OCI-LY7 (cell line): ENCODE results near the gene ASMT. TPM values are rescaled to one million over a fixed set of nuclear protein-coding genes. Genes with fewer than 3 reads are reported as not detected.
A peak's percentile ranks its signal among the peaks of the same experiment; 100 is the strongest.
"Not testable (repeated sequence)": the region's sequence is repeated elsewhere in the genome, so short reads cannot be mapped to it uniquely, and the experiment has no call there.

ENCODE experiments used
- BruUV-seq: library from RNA; stranded (reverse); fragments of 400-500 nt; replicated peaks from 2 replicates; lab custom pipeline; 2021; lab: Mats Ljungman, UMichigan
- CTCF ChIA-PET: fragments of 300-600 bp; sonication (Branson Sonifier 250); formaldehyde crosslinking; loops from one replicate; lab custom pipeline; 2022; ENCODE audit warnings: antibody characterized with exemption; ENCODE audit not compliant: unreplicated experiment; lab: Charles Lee
- POLR2A ChIA-PET: fragments of 300-600 bp; sonication (Branson Sonifier 250); formaldehyde crosslinking; loops from one replicate; lab custom pipeline; 2022; ENCODE audit warnings: antibody characterized with exemption; lab: Charles Lee
- DNase-seq: peaks from one replicate; pipeline ENCODE4 v3.0.0-alpha.2; 2015; ENCODE audit warnings: low spot score
- H2AFZ ChIP-seq: fragments of 200-600 bp; sonication (generic), shearing (Covaris generic); 2 replicates; pipeline ENCODE4 v1.6.1; 2014; ENCODE audit warnings: mild to moderate bottlenecking, antibody characterized with exemption, low read length, moderate library complexity
- H3K27ac ChIP-seq: fragments of 200-600 bp; sonication (generic); 2 replicates; pipeline ENCODE4 v1.5.1; 2014; ENCODE audit warnings: mixed run types, low read depth, mild to moderate bottlenecking, moderate library complexity, low read length, inconsistent platforms; ENCODE audit not compliant: poor library complexity, severe bottlenecking
- H3K36me3 ChIP-seq: fragments of 200-600 bp; sonication (generic); 2 replicates; pipeline ENCODE4 v1.6.1; 2014; ENCODE audit warnings: mild to moderate bottlenecking, antibody characterized with exemption, low read length, moderate library complexity, mixed read lengths; ENCODE audit not compliant: insufficient read depth
- H3K4me1 ChIP-seq: fragments of 200-600 bp; sonication (generic); 2 replicates; pipeline ENCODE4 v1.5.1; 2014; ENCODE audit warnings: mild to moderate bottlenecking, low read length; ENCODE audit not compliant: insufficient read depth, poor library complexity, severe bottlenecking
- H3K4me2 ChIP-seq: fragments of 200-600 bp; sonication (generic); 2 replicates; pipeline ENCODE4 v1.6.1; 2014; ENCODE audit warnings: mild to moderate bottlenecking, low read length
- H3K4me3 ChIP-seq: fragments of 200-600 bp; sonication (generic); 2 replicates; pipeline ENCODE4 v1.5.1; 2014; ENCODE audit warnings: mild to moderate bottlenecking, low read depth, low read length; ENCODE audit not compliant: poor library complexity, severe bottlenecking
- H3K79me2 ChIP-seq: fragments of 200-600 bp; sonication (generic); 2 replicates; pipeline ENCODE4 v1.6.1; 2016; ENCODE audit warnings: low read depth, mild to moderate bottlenecking, low read length, moderate library complexity, mixed read lengths; ENCODE audit not compliant: insufficient read depth
- H3K9me2 ChIP-seq: fragments of 200-600 bp; sonication (generic); 2 replicates; pipeline ENCODE4 v1.6.1; 2016; ENCODE audit warnings: mild to moderate bottlenecking, low read length, mixed read lengths; ENCODE audit not compliant: insufficient read depth
- H3K9me3 ChIP-seq: fragments of 200-600 bp; sonication (generic); 2 replicates; pipeline ENCODE4 v1.6.1; 2014; ENCODE audit warnings: mild to moderate bottlenecking, mixed run types, low read length, mixed read lengths
- H4K20me1 ChIP-seq: fragments of 200-600 bp; sonication (generic); 2 replicates; pipeline ENCODE4 v1.6.1; 2014; ENCODE audit warnings: mild to moderate bottlenecking, antibody characterized with exemption, low read length, moderate library complexity, mixed read lengths; ENCODE audit not compliant: insufficient read depth
- CTCF ChIP-seq: fragments of 200-600 bp; sonication (generic); conservative IDR thresholded peaks from 2 replicates; pipeline ENCODE4 v1.5.1; 2014; ENCODE audit warnings: mild to moderate bottlenecking, antibody characterized with exemption, low read length, moderate library complexity, mixed read lengths
- EZH2phosphoT487 ChIP-seq: fragments of 200-600 bp; sonication (generic); IDR thresholded peaks from 2 replicates; pipeline ENCODE4 v1.6.1; 2018; ENCODE audit warnings: low read depth, borderline replicate concordance, mild to moderate bottlenecking, mixed run types, antibody characterized with exemption, low read length, moderate library complexity, mixed read lengths
- intact Hi-C: fragments of 100-400 bp; cut with micrococcal nuclease; formaldehyde crosslinking; loops from one replicate; pipeline ENCODE4 v1.10.0; 2022; ENCODE audit not compliant: unreplicated experiment
- total RNA-seq, 2 experiments: library from RNA; depleted of rRNA in 1 of 2; stranded (reverse); fragments of >200 nt in 1 of 2; shearing (Covaris generic) in 1 of 2; gene quantifications; 2 replicates each; pipeline ENCODE4 v1.2.3, GENCODE V29; 2014 to 2022

ASMT gene
- total RNA-seq, 2 experiments from 2014 or later, result 0.16 TPM; not detected in 1

DNA sequence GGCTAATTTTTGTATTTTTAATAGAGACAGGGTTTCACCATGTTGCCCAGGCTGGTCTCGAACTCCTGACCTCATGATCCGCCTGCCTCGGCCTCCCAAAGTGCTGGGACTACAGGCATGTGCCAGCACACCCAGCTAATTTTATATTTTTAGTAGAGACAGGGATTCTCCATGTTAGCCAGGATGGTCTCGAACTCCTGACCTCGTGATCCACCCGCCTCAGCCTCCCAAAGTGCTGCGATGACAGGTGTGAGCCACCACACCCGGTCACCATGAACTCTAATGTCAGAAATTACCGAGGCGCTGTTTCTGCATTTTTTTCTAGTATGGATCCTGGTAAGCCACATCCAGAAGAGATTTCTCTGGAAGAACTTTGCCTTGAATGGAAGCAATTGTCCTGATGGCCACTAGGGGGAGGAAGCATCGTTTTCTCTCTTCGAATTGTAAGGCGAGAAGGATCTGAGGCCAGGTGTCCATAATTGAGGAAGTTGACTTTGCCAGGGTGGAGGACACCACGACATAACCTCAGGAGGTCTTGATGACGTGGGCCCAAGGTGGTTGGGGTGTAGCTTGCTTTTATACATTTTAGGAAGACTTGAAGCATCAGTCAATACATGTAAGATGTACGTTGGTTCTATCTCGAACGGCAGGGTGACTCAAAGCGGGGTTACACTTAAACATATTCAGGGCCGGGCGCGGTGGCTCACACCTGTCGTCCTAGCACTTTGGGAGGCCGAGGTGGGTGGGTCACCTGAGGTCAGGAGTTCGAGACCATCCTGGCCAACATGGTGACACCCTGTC is 37.4 kb downstream of the ASMT start:
- H4K20me1 ChIP-seq, H3K79me2 ChIP-seq, CTCF ChIA-PET, H3K9me2 ChIP-seq, H3K36me3 ChIP-seq, BruUV-seq, POLR2A ChIA-PET, H3K9me3 ChIP-seq, H3K27ac ChIP-seq, H3K4me3 ChIP-seq, H3K4me2 ChIP-seq: not testable (repeated sequence)
- intact Hi-C loops, result loop anchor here (1.0 to 5.0 kb wide), 2 partner anchors 520 to 975 kb away; no protein-coding TSS in a partner anchor
- peak; percentile 89 for TF ChIP-seq CTCF
- peaks cover 15% of the 10 kb centered on the region for H3K4me1 ChIP-seq
- DNase-seq, result peak; percentile 89
- peak overlapping the region; percentile 43; the same call in 1 of the 2 replicates for H2AFZ ChIP-seq

DNA sequence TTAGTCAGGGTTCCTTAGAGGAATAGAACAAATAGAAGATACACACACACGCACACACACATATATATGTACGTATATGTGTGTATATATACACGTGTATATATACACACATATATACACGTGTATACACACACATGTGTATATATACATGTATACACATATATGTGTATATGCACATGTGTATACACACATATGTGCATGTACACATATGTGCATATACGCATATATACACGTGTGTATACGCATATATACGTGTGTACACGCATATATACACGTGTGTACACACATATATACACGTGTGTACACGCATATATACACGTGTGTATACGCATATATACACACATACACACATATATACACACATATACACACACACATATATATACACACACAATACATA is 41.5 kb downstream of the ASMT start:
- TF ChIP-seq EZH2phosphoT487 (no peak), CTCF (no peak)
- no peaks in the 10 kb centered on the region for H4K20me1 ChIP-seq
- H3K27ac ChIP-seq, result no peak overlapping the region
- DNase-seq, result no peak
- H2AFZ ChIP-seq, result no peak overlapping the region
- H3K36me3 ChIP-seq, result no peaks in the 10 kb centered on the region
- POLR2A ChIA-PET, result no interaction called here
- no peak overlapping the region for H3K4me3 ChIP-seq
- H3K4me2 ChIP-seq, result no peak overlapping the region
- CTCF ChIA-PET, result no interaction called here
- no peaks in the 10 kb centered on the region for H3K9me2 ChIP-seq
- H3K9me3 ChIP-seq, result no peaks in the 10 kb centered on the region
- peaks cover 11% of the 10 kb centered on the region; the same call in 1 of the 2 replicates for H3K79me2 ChIP-seq
- peaks cover 29% of the 10 kb centered on the region for H3K4me1 ChIP-seq
- intact Hi-C loops, result no loop called here
- no TSS peak for BruUV-seq
